ENCODE measurements around the gene GZMB.
"Not testable (repeated sequence)": the region's sequence is repeated elsewhere in the genome, so short reads cannot be mapped to it uniquely, and the experiment has no call there.

The GZMB gene

DNA sequence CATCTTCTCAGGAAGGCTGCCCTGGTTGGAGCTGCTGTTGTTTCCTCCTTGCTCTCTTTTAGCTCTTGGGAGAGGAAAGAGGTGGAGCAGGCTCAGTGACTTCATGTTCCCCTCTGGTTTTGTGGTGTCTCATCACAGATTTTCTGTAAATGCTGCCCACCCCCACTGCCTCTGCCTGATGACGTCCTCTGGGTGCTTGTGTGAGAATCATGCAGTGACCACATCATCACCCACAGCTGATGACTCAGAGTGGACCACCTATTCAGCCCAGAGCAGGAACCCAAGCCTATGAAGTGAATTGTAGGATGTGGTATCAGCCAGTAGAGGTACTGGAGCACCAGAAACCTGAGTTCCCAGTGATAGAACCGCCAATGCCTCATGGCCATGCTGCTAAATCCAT lies at the start of gene GZMB:
TSS of gene GZMB (minus strand) at position 33 of the 400 bp plus-strand sequence. CDS start at position 3, 30 bp downstream.
- DNase-seq (ENCODE audit: low read depth, low spot score), result no peak

- no peak for DNase-seq (ENCODE audit: low read depth, low spot score)
Measured at GRCh38 chr14:24681056-24681455, 47.1 kb upstream of the GZMB start.

GRCh38 chr14:24680516-24680915 lies 46.5 kb upstream of the GZMB start:
- no peak for DNase-seq (ENCODE audit: low read depth, low spot score)

- no peak for DNase-seq (ENCODE audit: low read depth, low spot score)
Measured at GRCh38 chr14:24679248-24679961, 45.4 kb upstream of the GZMB start.

DNA sequence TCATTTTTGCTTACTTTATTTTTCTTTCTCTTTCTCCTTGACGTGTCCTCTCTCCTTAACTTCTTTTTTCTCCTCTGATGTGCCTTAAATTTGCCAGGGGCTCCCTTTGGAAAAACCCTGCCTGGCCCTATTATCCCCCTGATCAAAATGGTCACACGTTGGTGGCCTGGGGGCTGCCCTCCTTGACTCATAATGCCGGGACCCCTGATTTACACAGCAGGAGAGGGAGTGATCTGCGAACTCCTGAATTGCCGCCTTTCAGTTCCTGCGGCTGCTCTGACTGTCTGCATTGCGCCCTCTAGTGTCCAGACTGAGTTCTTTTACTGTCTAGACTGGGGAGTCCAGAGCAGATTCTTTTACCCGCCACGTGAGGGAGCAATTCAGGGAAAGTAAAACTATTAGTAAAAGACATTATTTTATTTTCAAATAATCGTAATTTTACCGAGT lies 44.8 kb upstream of the GZMB start:
- DNase-seq (ENCODE audit: low read depth, low spot score), result peak; percentile 66

GRCh38 chr14:24677956-24678355 lies 44.0 kb upstream of the GZMB start:
- DNase-seq (ENCODE audit: low read depth, low spot score), result no peak

GRCh38 chr14:24674204-24674970 lies 40.4 kb upstream of the GZMB start:
- DNase-seq (ENCODE audit: low read depth, low spot score), result no peak

GRCh38 chr14:24673534-24674203 lies 39.7 kb upstream of the GZMB start:
- DNase-seq (ENCODE audit: low read depth, low spot score), result no peak

DNA sequence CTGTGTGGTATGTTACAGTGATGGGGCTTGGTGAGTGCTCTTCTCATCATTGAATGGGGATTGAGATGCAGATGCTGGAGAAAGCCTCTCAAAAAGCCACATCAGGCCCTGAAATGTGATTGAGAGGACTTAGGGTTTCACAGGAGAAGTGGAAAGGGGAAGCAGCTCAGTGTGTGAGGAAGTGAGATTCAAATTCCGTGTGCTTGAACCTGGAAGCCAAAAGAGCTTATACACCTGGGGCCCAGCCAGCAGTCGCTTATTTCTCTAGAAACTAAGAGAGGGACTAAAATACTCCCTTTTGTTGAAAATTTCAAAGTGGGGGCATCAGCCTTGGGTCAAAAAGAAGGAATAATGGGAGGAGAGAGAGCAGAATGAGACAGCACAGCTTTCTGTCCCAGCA lies 39.1 kb upstream of the GZMB start:
- no peak for DNase-seq (ENCODE audit: low read depth, low spot score)

- DNase-seq (ENCODE audit: low read depth, low spot score), result no peak
Measured at GRCh38 chr14:24670594-24670993, 36.6 kb upstream of the GZMB start.

- no peak for DNase-seq (ENCODE audit: low read depth, low spot score)
Measured at GRCh38 chr14:24669651-24670050, 35.7 kb upstream of the GZMB start.

- DNase-seq (ENCODE audit: low read depth, low spot score), result no peak
Measured at GRCh38 chr14:24665440-24665991, 31.5 kb upstream of the GZMB start.

GRCh38 chr14:24664366-24664765 lies 30.4 kb upstream of the GZMB start:
- no peak for DNase-seq (ENCODE audit: low read depth, low spot score)

DNA sequence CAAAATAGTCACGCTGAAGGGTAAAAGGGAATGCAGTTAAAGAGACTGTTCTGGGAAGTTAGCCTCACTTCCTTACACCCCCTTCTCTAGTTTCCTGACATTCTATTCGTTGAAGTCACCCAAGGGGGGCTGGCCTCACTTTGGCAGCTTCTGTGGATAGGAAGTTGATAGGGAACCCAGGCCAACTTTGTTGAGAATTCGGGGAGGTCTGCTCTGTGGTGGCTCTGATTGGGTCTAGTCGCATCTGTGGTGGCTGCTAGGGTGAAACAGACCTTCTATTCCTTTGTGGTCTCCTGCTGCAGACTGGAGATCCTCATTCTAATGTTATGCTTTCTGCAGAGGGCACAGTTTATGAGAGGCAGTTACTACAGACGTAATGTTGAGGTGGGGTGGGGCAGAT lies 28.8 kb upstream of the GZMB start:
- no peak for DNase-seq (ENCODE audit: low read depth, low spot score)

GRCh38 chr14:24659916-24660570 lies 26.1 kb upstream of the GZMB start:
- DNase-seq (ENCODE audit: low read depth, low spot score), result no peak

DNA sequence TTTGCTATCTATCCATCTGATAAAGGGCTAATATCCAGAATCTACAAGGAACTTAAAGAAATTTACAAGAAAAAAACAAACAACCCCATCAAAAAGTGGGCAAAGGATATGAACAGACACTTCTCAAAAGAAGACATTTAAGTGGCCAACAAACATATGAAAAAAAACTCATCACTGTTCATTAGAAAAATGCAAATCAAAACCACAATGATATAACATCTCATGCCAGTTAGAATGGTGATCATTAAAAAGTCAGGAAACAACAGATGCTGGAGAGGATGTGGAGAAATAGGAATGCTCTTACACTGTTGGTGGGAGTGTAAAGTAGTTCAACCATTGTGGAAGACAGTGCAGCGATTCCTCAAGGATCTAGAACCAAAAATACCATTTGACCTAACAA lies 14.4 kb upstream of the GZMB start:
- not testable (repeated sequence) for DNase-seq (ENCODE audit: low read depth, low spot score)

DNA sequence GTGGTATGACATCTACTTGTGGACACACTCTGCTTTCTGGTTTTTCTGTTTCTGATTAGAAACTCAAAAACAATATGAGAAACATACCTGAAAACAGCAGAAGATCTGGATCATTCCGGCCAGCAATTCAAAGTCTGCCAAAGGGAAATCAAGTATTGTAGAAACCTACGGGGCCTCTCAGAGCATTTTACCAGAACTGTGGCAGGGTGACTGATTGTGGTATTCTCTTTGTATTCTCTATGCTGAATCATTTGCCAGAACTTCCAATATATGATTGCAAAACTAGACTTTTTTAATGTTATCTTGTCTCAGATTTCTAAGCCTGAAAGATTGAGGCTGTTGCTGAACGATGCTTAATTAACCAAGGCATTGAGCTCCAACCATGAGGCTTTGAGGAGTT lies 5.9 kb upstream of the GZMB start:
- no peak for DNase-seq (ENCODE audit: low read depth, low spot score)

GRCh38 chr14:24639270-24639669 lies 5.3 kb upstream of the GZMB start:
- DNase-seq (ENCODE audit: low read depth, low spot score), result no peak

DNA sequence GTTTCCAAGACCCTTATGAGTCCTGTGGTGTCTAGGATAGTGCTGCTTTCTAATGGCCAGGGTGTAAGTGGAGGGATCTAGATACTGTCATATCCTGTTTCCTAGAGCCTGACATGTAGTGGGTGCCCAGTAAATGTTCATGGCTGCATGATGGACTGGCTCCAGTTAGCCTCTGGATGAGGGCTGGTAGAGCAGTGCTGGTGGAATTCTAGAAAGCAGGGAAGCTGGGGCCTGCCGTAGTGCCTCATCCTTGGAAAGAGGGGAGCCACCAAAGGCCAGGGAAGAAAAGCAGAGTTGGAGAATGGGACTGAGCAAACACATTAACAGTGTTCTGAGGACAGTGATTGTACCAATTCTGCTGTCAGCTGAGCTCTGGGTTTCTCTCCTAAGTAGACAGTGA lies 637 bp downstream of the GZMB start:
- DNase-seq (ENCODE audit: low read depth, low spot score), result no peak

DNA sequence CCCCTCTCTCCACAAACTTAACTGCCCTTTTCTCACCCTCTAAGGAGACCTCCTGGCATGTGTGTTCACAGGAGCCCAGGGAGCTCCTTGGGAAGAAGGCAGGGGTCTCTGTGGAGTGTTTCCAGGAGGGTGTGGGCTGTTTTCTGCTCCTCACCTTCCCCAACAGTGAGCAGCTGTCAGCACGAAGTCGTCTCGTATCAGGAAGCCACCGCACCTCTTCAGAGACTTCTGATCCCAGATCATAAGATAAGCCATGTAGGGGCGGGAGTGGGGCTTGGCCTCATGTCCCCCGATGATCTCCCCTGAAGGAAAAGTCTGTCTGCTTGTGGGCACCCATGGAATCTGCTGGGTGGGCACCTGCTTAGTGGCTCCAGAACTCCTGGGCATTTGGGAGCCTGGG lies 1.2 kb downstream of the GZMB start:
- DNase-seq (ENCODE audit: low read depth, low spot score), result no peak

DNA sequence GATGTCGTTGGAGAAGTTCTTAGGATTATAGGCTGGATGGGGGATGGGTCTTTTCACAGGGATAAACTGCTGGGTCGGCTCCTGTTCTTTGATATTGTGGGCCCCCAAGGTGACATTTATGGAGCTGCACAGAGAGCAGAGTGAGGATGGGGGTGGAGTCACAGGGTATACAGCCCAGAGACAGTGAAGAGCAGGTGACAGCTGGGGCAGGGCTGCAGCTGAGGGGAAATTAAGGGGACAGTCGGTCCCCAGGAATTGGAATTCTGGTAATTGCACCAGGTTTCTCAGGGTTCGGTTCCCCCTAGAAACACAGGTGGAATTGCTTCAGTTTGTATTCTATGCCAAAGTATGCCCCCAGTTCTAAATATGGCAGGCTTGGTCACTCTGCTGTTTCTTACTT lies 1.7 kb downstream of the GZMB start:
- no peak for DNase-seq (ENCODE audit: low read depth, low spot score)
